Ishikawa (cell line): ENCODE measurements around the gene SEMA3D.

Experiments
- CEBPB ChIP-seq: IDR thresholded peaks from 2 replicates; pipeline ENCODE4 v1.6.1; 2012
- CREB1 ChIP-seq: IDR thresholded peaks from 2 replicates; pipeline ENCODE4 v1.6.1; 2012; ENCODE audit warnings: low read depth
- EGR1 ChIP-seq: IDR thresholded peaks from 2 replicates; pipeline ENCODE4 v1.6.1; 2012
- EP300 ChIP-seq: IDR thresholded peaks from 2 replicates; pipeline ENCODE4 v1.6.1; 2012; ENCODE audit warnings: borderline replicate concordance
- FOXM1 ChIP-seq: IDR thresholded peaks from 2 replicates; pipeline ENCODE4 v1.6.1; 2012; ENCODE audit warnings: low read depth, borderline replicate concordance
- MAX ChIP-seq: IDR thresholded peaks from 2 replicates; pipeline ENCODE4 v1.6.1; 2012
- NFIC ChIP-seq: IDR thresholded peaks from 2 replicates; pipeline ENCODE4 v1.6.1; 2012
- RAD21 ChIP-seq: IDR thresholded peaks from 2 replicates; pipeline ENCODE4 v1.6.1; 2012; ENCODE audit warnings: low read depth
- REST ChIP-seq: IDR thresholded peaks from 2 replicates; pipeline ENCODE4 v1.6.1; 2012; ENCODE audit warnings: low read depth, mild to moderate bottlenecking
- TAF1 ChIP-seq: IDR thresholded peaks from 2 replicates; pipeline ENCODE4 v1.6.1; 2012; ENCODE audit warnings: low read depth, mild to moderate bottlenecking
- TCF12 ChIP-seq: IDR thresholded peaks from 2 replicates; pipeline ENCODE4 v1.6.1; 2012; ENCODE audit warnings: low read depth
- TEAD4 ChIP-seq: IDR thresholded peaks from 2 replicates; pipeline ENCODE4 v1.6.1; 2012
- USF1 ChIP-seq: IDR thresholded peaks from 2 replicates; pipeline ENCODE4 v1.6.1; 2012
- YY1 ChIP-seq: IDR thresholded peaks from 2 replicates; pipeline ENCODE4 v1.6.1; 2012; ENCODE audit warnings: low read depth
- ZBTB7A ChIP-seq: IDR thresholded peaks from 2 replicates; pipeline ENCODE4 v1.6.1; 2012; ENCODE audit warnings: low read depth

SEMA3D gene

GRCh38 chr7:85060696-85061095, 126.2 kb downstream of the SEMA3D start:
- no peak for TF ChIP-seq FOXM1
- no peak for TF ChIP-seq YY1
- no peak for TF ChIP-seq CEBPB
- TF ChIP-seq CREB1, result no peak
- no peak for TF ChIP-seq NFIC
- no peak for TF ChIP-seq TEAD4
- TF ChIP-seq TCF12, result no peak
- no peak for TF ChIP-seq REST
- TF ChIP-seq EP300, result no peak
- no peak for TF ChIP-seq RAD21
- TF ChIP-seq ZBTB7A, result no peak
- TF ChIP-seq USF1, result no peak
- TF ChIP-seq MAX, result no peak
- no peak for TF ChIP-seq EGR1
- no peak for TF ChIP-seq TAF1

- TF ChIP-seq ZBTB7A (no peak), CREB1 (no peak)
These were observed 130.9 kb downstream of the SEMA3D start for GRCh38 chr7:85055906-85056305.

GRCh38 chr7:85055196-85055595, 131.7 kb downstream of the SEMA3D start:
- TF ChIP-seq TAF1, result no peak
- no peak for TF ChIP-seq TCF12
- no peak for TF ChIP-seq EP300

- TF ChIP-seq CEBPB (no peak), ZBTB7A (no peak), TEAD4 (no peak), FOXM1 (no peak), USF1 (no peak), YY1 (no peak), TAF1 (no peak), TCF12 (no peak), RAD21 (no peak), REST (no peak), EGR1 (no peak), MAX (no peak), EP300 (no peak), CREB1 (no peak), NFIC (no peak)
These were observed 132.6 kb downstream of the SEMA3D start for GRCh38 chr7:85054306-85054705.

GRCh38 chr7:85052894-85053293, 134.0 kb downstream of the SEMA3D start:
- no peak for TF ChIP-seq NFIC
- no peak for TF ChIP-seq TCF12
- TF ChIP-seq EGR1, result no peak
- no peak for TF ChIP-seq CEBPB
- no peak for TF ChIP-seq YY1
- no peak for TF ChIP-seq TAF1
- no peak for TF ChIP-seq MAX
- TF ChIP-seq RAD21, result no peak
- TF ChIP-seq REST, result no peak
- TF ChIP-seq FOXM1, result no peak
- TF ChIP-seq CREB1, result no peak
- no peak for TF ChIP-seq USF1
- no peak for TF ChIP-seq EP300
- no peak for TF ChIP-seq ZBTB7A
- TF ChIP-seq TEAD4, result no peak
